ENCODE results near the gene OR10J1.

The OR10J1 gene

GRCh38 chr1:159439422-159439821, at the start of gene OR10J1:
Gene OR10J1 (plus strand): TSS chr1:159439722. CDS start chr1:159439792, 70 bp downstream.
- no peaks in the 10 kb centered on the region for H3K4me1 ChIP-seq
- H3K4me3 ChIP-seq (ENCODE audit: low read depth, low read length): no peak within 1 kb of the TSS
- no peaks in the 10 kb centered on the region for H3K27me3 ChIP-seq (ENCODE audit: control insufficient read depth, insufficient read depth, low read length)
- H3K79me2 ChIP-seq: no peaks in the 10 kb centered on the region
- TF ChIP-seq CTCF (IDR thresholded peaks at IDR 0.05): no peak
- no peaks in the 10 kb centered on the region for H3K9me3 ChIP-seq (ENCODE audit: control insufficient read depth, low read length)
- H3K27ac ChIP-seq: no peak within 1 kb of the TSS
- no peak within 1 kb of the TSS for H2AFZ ChIP-seq
- no peak within 1 kb of the TSS for H3K9ac ChIP-seq
- no peak within 1 kb of the TSS for H3K4me2 ChIP-seq (ENCODE audit: low read length)
- H3K36me3 ChIP-seq (ENCODE audit: control insufficient read depth, insufficient read depth, low read length): no peaks in the 10 kb centered on the region

GRCh38 chr1:159406821-159407220, 32.7 kb upstream of the OR10J1 start:
- H3K9ac ChIP-seq: no peak overlapping the region
- H3K4me3 ChIP-seq (ENCODE audit: low read depth, low read length): no peak overlapping the region
- H3K27me3 ChIP-seq (ENCODE audit: control insufficient read depth, insufficient read depth, low read length): no peaks in the 10 kb centered on the region
- no peaks in the 10 kb centered on the region for H3K4me1 ChIP-seq
- H3K79me2 ChIP-seq: no peaks in the 10 kb centered on the region
- no peaks in the 10 kb centered on the region for H3K9me3 ChIP-seq (ENCODE audit: control insufficient read depth, low read length)
- H2AFZ ChIP-seq: no peak overlapping the region
- no peak for TF ChIP-seq CTCF (IDR thresholded peaks at IDR 0.05)
- H3K4me2 ChIP-seq (ENCODE audit: low read length): no peak overlapping the region
- no peaks in the 10 kb centered on the region for H3K36me3 ChIP-seq (ENCODE audit: control insufficient read depth, insufficient read depth, low read length)
- no peak overlapping the region for H3K27ac ChIP-seq

- Histone ChIP-seq H3K36me3 (ENCODE audit: control insufficient read depth, insufficient read depth, low read length) (no peaks in the 10 kb centered on the region), H2AFZ (no peak overlapping the region), H3K4me2 (ENCODE audit: low read length) (no peak overlapping the region), H3K4me1 (no peaks in the 10 kb centered on the region), H3K9ac (no peak overlapping the region), H3K79me2 (no peaks in the 10 kb centered on the region), H3K9me3 (ENCODE audit: control insufficient read depth, low read length) (no peaks in the 10 kb centered on the region), H3K4me3 (ENCODE audit: low read depth, low read length) (no peak overlapping the region), H3K27ac (no peak overlapping the region), H3K27me3 (ENCODE audit: control insufficient read depth, insufficient read depth, low read length) (no peaks in the 10 kb centered on the region)
- TF ChIP-seq CTCF (IDR thresholded peaks at IDR 0.05): no peak
Observed at GRCh38 chr1:159408862-159409400, 30.6 kb upstream of the OR10J1 start.

GRCh38 chr1:159421821-159422220, 17.7 kb upstream of the OR10J1 start:
- H3K4me1 ChIP-seq: no peaks in the 10 kb centered on the region
- H3K9me3 ChIP-seq (ENCODE audit: control insufficient read depth, low read length): no peaks in the 10 kb centered on the region
- H2AFZ ChIP-seq: no peak overlapping the region
- no peak overlapping the region for H3K9ac ChIP-seq
- H3K27ac ChIP-seq: no peak overlapping the region
- no peak overlapping the region for H3K4me2 ChIP-seq (ENCODE audit: low read length)
- H3K27me3 ChIP-seq (ENCODE audit: control insufficient read depth, insufficient read depth, low read length): no peaks in the 10 kb centered on the region
- no peaks in the 10 kb centered on the region for H3K79me2 ChIP-seq
- TF ChIP-seq CTCF (IDR thresholded peaks at IDR 0.05): no peak
- H3K4me3 ChIP-seq (ENCODE audit: low read depth, low read length): no peak overlapping the region
- H3K36me3 ChIP-seq (ENCODE audit: control insufficient read depth, insufficient read depth, low read length): no peaks in the 10 kb centered on the region

- no peaks in the 10 kb centered on the region for H3K9me3 ChIP-seq (ENCODE audit: control insufficient read depth, low read length)
Observed at GRCh38 chr1:159428536-159428935, 11.0 kb upstream of the OR10J1 start.

More at GRCh38 chr1:159428536-159428935, 11.0 kb upstream of the OR10J1 start:
- H2AFZ ChIP-seq: no peak overlapping the region
- H3K36me3 ChIP-seq (ENCODE audit: control insufficient read depth, insufficient read depth, low read length): no peaks in the 10 kb centered on the region
- no peak overlapping the region for H3K4me3 ChIP-seq (ENCODE audit: low read depth, low read length)
- no peak overlapping the region for H3K9ac ChIP-seq
- no peaks in the 10 kb centered on the region for H3K27me3 ChIP-seq (ENCODE audit: control insufficient read depth, insufficient read depth, low read length)
- TF ChIP-seq CTCF (IDR thresholded peaks at IDR 0.05): no peak
- H3K27ac ChIP-seq: no peak overlapping the region
- no peaks in the 10 kb centered on the region for H3K4me1 ChIP-seq
- no peak overlapping the region for H3K4me2 ChIP-seq (ENCODE audit: low read length)
- no peaks in the 10 kb centered on the region for H3K79me2 ChIP-seq

Data from parathyroid adenoma (tissue), 2 donors.